Bronchial epithelial cell (primary cell): ENCODE results near the gene SNX20. TPM values are rescaled to one million over a fixed set of nuclear protein-coding genes. Genes with fewer than 3 reads are reported as not detected.

ENCODE experiments used
- DNase-seq: peaks from one replicate; pipeline ENCODE4 v3.0.0-alpha.2; 2010; ENCODE audit warnings: low read depth
- FAIRE-seq: peaks from 2 replicates; lab custom pipeline; 2011; peaks lifted over from hg19 to GRCh38; lab: Jason Lieb, UNC
- H3K27me3 ChIP-seq: 2 replicates; pipeline ENCODE4 v1.5.1; 2011; ENCODE audit warnings: low read length; ENCODE audit not compliant: control insufficient read depth, insufficient read depth
- H3K36me3 ChIP-seq: 2 replicates; pipeline ENCODE4 v1.5.1; 2011; ENCODE audit warnings: low read length; ENCODE audit not compliant: control insufficient read depth, insufficient read depth
- H3K4me3 ChIP-seq: 2 replicates; pipeline ENCODE4 v1.5.1; 2011; ENCODE audit warnings: mild to moderate bottlenecking, low read depth, low read length, control low read depth
- CTCF ChIP-seq: IDR thresholded peaks from 2 replicates; pipeline ENCODE4 v1.5.1; 2011; ENCODE audit warnings: mild to moderate bottlenecking, moderate library complexity, low read length, control low read depth, inconsistent platforms; ENCODE audit not compliant: insufficient read depth, severe bottlenecking
- total RNA-seq: library from RNA; depleted of rRNA; stranded (reverse); fragments of >200 nt; gene quantifications from 2 replicates; pipeline ENCODE4 v1.2.1, GENCODE V29; 2014

SNX20 gene
- total RNA-seq, 1 donor from 2014 or later = not detected

- FAIRE-seq (no peak), DNase-seq (no peak)
- H3K27me3 ChIP-seq = no peaks in the 10 kb centered on the region
- no peak overlapping the region for H3K4me3 ChIP-seq
- no peaks in the 10 kb centered on the region for H3K36me3 ChIP-seq
- TF ChIP-seq CTCF = no peak
Observed at GRCh38 chr16:50709061-50709684, 28.1 kb upstream of the SNX20 start.

GRCh38 chr16:50708373-50709060, 27.4 kb upstream of the SNX20 start:
- no peak for TF ChIP-seq CTCF
- FAIRE-seq (no peak), DNase-seq (no peak)
- Histone ChIP-seq H3K36me3 (no peaks in the 10 kb centered on the region), H3K4me3 (no peak overlapping the region), H3K27me3 (no peaks in the 10 kb centered on the region)

- H3K4me3 ChIP-seq = no peak overlapping the region
- DNase-seq (no peak), FAIRE-seq (no peak)
- no peaks in the 10 kb centered on the region for H3K36me3 ChIP-seq
- no peaks in the 10 kb centered on the region for H3K27me3 ChIP-seq
- no peak for TF ChIP-seq CTCF
Observed at GRCh38 chr16:50706250-50706649, 25.1 kb upstream of the SNX20 start.

GRCh38 chr16:50705436-50706110, 24.5 kb upstream of the SNX20 start:
- no peaks in the 10 kb centered on the region for H3K36me3 ChIP-seq
- no peak for TF ChIP-seq CTCF
- no peak overlapping the region for H3K4me3 ChIP-seq
- FAIRE-seq (no peak), DNase-seq (no peak)
- no peaks in the 10 kb centered on the region for H3K27me3 ChIP-seq

GRCh38 chr16:50704245-50704644, 23.1 kb upstream of the SNX20 start:
- no peaks in the 10 kb centered on the region for H3K27me3 ChIP-seq
- DNase-seq (no peak), FAIRE-seq (no peak)
- no peak for TF ChIP-seq CTCF
- H3K4me3 ChIP-seq = no peak overlapping the region
- H3K36me3 ChIP-seq = no peaks in the 10 kb centered on the region
